ENCODE results near the gene C8G. TPM values are rescaled to one million over a fixed set of nuclear protein-coding genes. Genes with fewer than 3 reads are reported as not detected.

The C8G gene
- total and polyA plus RNA-seq, 2 of the 8 experiments (the other 6 are each of a cell fraction or from before 2014, with no cell fraction given) = 0.62 to 0.80 TPM

GRCh38 chr9:136898483-136899100, 46.5 kb upstream of the C8G start:
- WGBS, 2 experiments (ENCODE audit: extremely low coverage in 1 of 2, insufficient coverage in 1 of 2, insufficient read length in 1 of 2, insufficient replicate concordance in 2 of 2, low coverage in 1 of 2, low lambda C conversion rate in 2 of 2, missing lambda C conversion rate in 1 of 2) = 92% methylated on average over 18 of the region's 21 CpGs; no CpG with 5 or more reads in 1 of the 2 experiments
- POLR2A ChIA-PET (ENCODE audit: partially characterized antibody) = interaction anchor here (0.8 to 2.0 kb wide), 6 partner anchors 11 to 51 kb away, joined by 3 to 10 read pairs (median 6); partner anchors contain the start of genes EDF1 and TRAF2

More at GRCh38 chr9:136898483-136899100, 46.5 kb upstream of the C8G start:
- no peak overlapping the region for H3K4ac ChIP-seq (replicated peaks; ENCODE audit: insufficient read length, low read depth, low read length)
- no peak overlapping the region for H3K14ac ChIP-seq (ENCODE audit: insufficient read length)
- H3K79me2 ChIP-seq (ENCODE audit: control insufficient read depth in 1 of 2, insufficient read depth in 2 of 2, low read length in 2 of 2) = peaks cover 0 to 32% of the 10 kb centered on the region in 2 experiments; a peak in 2 of 4 replicates
- no peak overlapping the region for H2BK15ac ChIP-seq (ENCODE audit: low read length)
- TF ChIP-seq SRF (IDR thresholded peaks at IDR 0.05; ENCODE audit: low read depth, low read length) = no peak
- no peak for TF ChIP-seq CHD1 (IDR thresholded peaks at IDR 0.05; ENCODE audit: low read depth, low read length)
- no peak for TF ChIP-seq NANOG (IDR thresholded peaks at IDR 0.05; ENCODE audit: insufficient read depth, low read depth, low read length, poor library complexity, severe bottlenecking)
- TF ChIP-seq CHD2 (IDR thresholded peaks at IDR 0.05; ENCODE audit: low read length) = no peak
- no peak for TF ChIP-seq TAF1 (IDR thresholded peaks at IDR 0.05; ENCODE audit: low read depth, low read length)
- no peak for TF ChIP-seq SIX5 (IDR thresholded peaks at IDR 0.05; ENCODE audit: low read depth, low read length)
- no peak for TF ChIP-seq SAP30 (IDR thresholded peaks at IDR 0.05; ENCODE audit: insufficient read depth, insufficient replicate concordance, low read length)
- H3K56ac ChIP-seq (replicated peaks; ENCODE audit: insufficient read length, low read depth, low read length) = no peak overlapping the region
- FAIRE-seq = no peak
- H2AK5ac ChIP-seq (ENCODE audit: low read depth, low read length) = no peak overlapping the region
- H3K9me3 ChIP-seq (ENCODE audit: insufficient read depth in 2 of 2, low read depth in 1 of 2, low read length in 1 of 2) = no peaks in the 10 kb centered on the region
- no peak overlapping the region for H2AFZ ChIP-seq (ENCODE audit: low read length)
- no peak overlapping the region for H3K4me3 ChIP-seq (ENCODE audit: extremely low read depth in 1 of 4, insufficient read depth in 2 of 4, low read depth in 3 of 4, low read length in 4 of 4)
- H4K5ac ChIP-seq (ENCODE audit: insufficient read length, low read depth, low read length) = no peak overlapping the region
- peaks cover 7 to 26% (median 23%) of the 10 kb centered on the region in 4 experiments; a peak in 6 of 8 replicates for H3K36me3 ChIP-seq (ENCODE audit: control insufficient read depth in 2 of 4, insufficient read depth in 4 of 4, low read length in 3 of 4)
- H2BK20ac ChIP-seq (ENCODE audit: low read length) = no peak overlapping the region
- H3K27me3 ChIP-seq (replicated peaks in 1 of 4; ENCODE audit: control insufficient read depth in 3 of 4, extremely low read depth in 1 of 4, insufficient read depth in 3 of 4, low read length in 3 of 4) = no peaks in the 10 kb centered on the region
- no peak overlapping the region for H3K18ac ChIP-seq (ENCODE audit: extremely low read depth, low read length)
- no peak overlapping the region for H2BK5ac ChIP-seq (ENCODE audit: low read depth, low read length)
- H3K4me1 ChIP-seq (replicated peaks in 1 of 4; ENCODE audit: control insufficient read depth in 3 of 4, insufficient read depth in 4 of 4, low read length in 3 of 4) = no peaks in the 10 kb centered on the region; a peak in 1 of 7 replicates
- peaks cover 13% of the 10 kb centered on the region for H3K79me1 ChIP-seq (ENCODE audit: low read depth, low read length)
- H3K23ac ChIP-seq (ENCODE audit: insufficient read length) = no peak overlapping the region
- H4K8ac ChIP-seq (ENCODE audit: extremely low read depth, insufficient read depth, low read length) = no peak overlapping the region
- no peak for DNase-seq (ENCODE audit: low read depth in 1 of 2, low spot score in 2 of 2)
- no peaks in the 10 kb centered on the region for H3K23me2 ChIP-seq (ENCODE audit: low read depth, low read length)
- H2BK12ac ChIP-seq (ENCODE audit: low read depth, low read length) = no peak overlapping the region
- peaks cover 5 to 23% of the 10 kb centered on the region in 2 experiments for H4K20me1 ChIP-seq (replicated peaks in 1 of 2; ENCODE audit: control insufficient read depth in 1 of 2, insufficient read depth in 2 of 2, low read length in 2 of 2)
- H3K27ac ChIP-seq (ENCODE audit: low read depth, low read length) = no peak overlapping the region
- no peak overlapping the region for H2BK120ac ChIP-seq (replicated peaks; ENCODE audit: low read depth, low read length)
- no peak overlapping the region for H4K91ac ChIP-seq (replicated peaks; ENCODE audit: insufficient read length, low read length)
- H3K9ac ChIP-seq (replicated peaks in 1 of 4; ENCODE audit: extremely low read depth in 1 of 4, low read depth in 3 of 4, low read length in 3 of 4) = no peak overlapping the region
- CTCF ChIA-PET (ENCODE audit: partially characterized antibody) = interaction anchor here (0.6 to 1.9 kb wide), 11 partner anchors 16 to 338 kb away, joined by 3 to 7 read pairs (median 4); no protein-coding TSS in a partner anchor
- H3K4me2 ChIP-seq (ENCODE audit: insufficient read depth in 1 of 2, low read depth in 2 of 2, low read length in 2 of 2) = no peak overlapping the region
